Stimulated activated CD4-positive, alpha-beta T cell treated with anti-CD3 and anti-CD28 coated beads, Interleukin-12 subunit alpha, Interleukin-12 subunit beta, amount 100 ng/mL, for 24 hours (primary cell): ENCODE measurements around the gene FOXD4L1.
"Not testable (repeated sequence)": the region's sequence is repeated elsewhere in the genome, so short reads cannot be mapped to it uniquely, and the experiment has no call there.

ENCODE experiments used
- DNase-seq, 2 experiments: peaks; one replicate each; pipeline ENCODE4 v3.0.0-alpha.2; 2020; ENCODE audit warnings: low read depth in 2 of 2

Gene FOXD4L1

GRCh38 chr2:113524986-113525385 is 26.5 kb downstream of the FOXD4L1 start:
- not testable (repeated sequence) for DNase-seq

GRCh38 chr2:113527350-113528045 is 29.0 kb downstream of the FOXD4L1 start:
- not testable (repeated sequence) for DNase-seq

GRCh38 chr2:113528126-113528525 is 29.7 kb downstream of the FOXD4L1 start:
- DNase-seq: not testable (repeated sequence)

GRCh38 chr2:113528904-113529303 is 30.4 kb downstream of the FOXD4L1 start:
- DNase-seq: not testable (repeated sequence)

- DNase-seq: not testable (repeated sequence)
Observed at GRCh38 chr2:113532991-113533390, 34.5 kb downstream of the FOXD4L1 start.

- DNase-seq: not testable (repeated sequence)
Observed at GRCh38 chr2:113536573-113536972, 38.1 kb downstream of the FOXD4L1 start.

GRCh38 chr2:113540834-113541203 is 42.4 kb downstream of the FOXD4L1 start:
- not testable (repeated sequence) for DNase-seq

- not testable (repeated sequence) for DNase-seq
Observed at GRCh38 chr2:113541204-113541975, 42.9 kb downstream of the FOXD4L1 start.

GRCh38 chr2:113541976-113542485 is 43.6 kb downstream of the FOXD4L1 start:
- not testable (repeated sequence) for DNase-seq

- not testable (repeated sequence) for DNase-seq
Observed at GRCh38 chr2:113542529-113542928, 44.1 kb downstream of the FOXD4L1 start.
